Kidney (tissue), 14 donors: Measurements from ENCODE around the gene TTLL11. TPM values are rescaled to one million over a fixed set of nuclear protein-coding genes. Genes with fewer than 3 reads are reported as not detected.
A peak's percentile ranks its signal among the peaks of the same experiment; 100 is the strongest.

Experiments
- DNase-seq, 5 donors: peaks; one replicate each; pipeline ENCODE4 v3.0.0-alpha.2; 2013 to 2020
- FAIRE-seq: peaks from 2 replicates; lab custom pipeline; 2012; peaks lifted over from hg19 to GRCh38; lab: Jason Lieb, UNC
- H3K27ac ChIP-seq, 2 donors: one replicate each; pipeline ENCODE4 v1.7.0; 2013; ENCODE audit warnings: low read depth in 2 of 2, low read length in 2 of 2, inconsistent platforms in 1 of 2
- H3K27me3 ChIP-seq: one replicate; pipeline ENCODE4 v1.7.1; 2013; ENCODE audit warnings: low read length, inconsistent platforms; ENCODE audit not compliant: control insufficient read depth, insufficient read depth
- H3K36me3 ChIP-seq, 3 donors: one replicate each; pipeline versions ENCODE4 v1.7.0 to v1.7.1; 2013; ENCODE audit warnings: low read length in 3 of 3, control low read depth in 1 of 3, inconsistent platforms in 1 of 3; ENCODE audit not compliant: insufficient read depth in 3 of 3, control insufficient read depth in 2 of 3
- H3K4me1 ChIP-seq, 3 donors: one replicate each; pipeline versions ENCODE4 v1.7.0 to v1.7.1; 2013; ENCODE audit warnings: low read length in 3 of 3, inconsistent platforms in 1 of 3, low read depth in 1 of 3; ENCODE audit not compliant: control insufficient read depth in 2 of 3, insufficient read depth in 2 of 3
- H3K4me3 ChIP-seq, 3 donors: one replicate each; pipeline versions ENCODE4 v1.7.0 to v1.8.1; 2013; ENCODE audit warnings: low read length in 3 of 3, control low read depth in 1 of 3, inconsistent platforms in 1 of 3
- H3K9ac ChIP-seq, 3 donors: one replicate each; pipeline versions ENCODE4 v1.7.0 to v1.7.1; 2013; ENCODE audit warnings: low read length in 3 of 3, control low read depth in 1 of 3, inconsistent platforms in 1 of 3
- H3K9me3 ChIP-seq, 3 donors: one replicate each; pipeline versions ENCODE4 v1.7.0 to v1.7.1; 2013; ENCODE audit warnings: low read length in 3 of 3, control low read depth in 1 of 3, inconsistent platforms in 1 of 3; ENCODE audit not compliant: control insufficient read depth in 2 of 3, insufficient read depth in 1 of 3
- intact Hi-C: fragments of 100-400 bp; cut with DNase I; formaldehyde crosslinking; loops from one replicate; pipeline ENCODE4 v1.11.1; 2022
- polyA plus RNA-seq: library from polyadenylated mRNA; stranded (reverse); fragments of 350-450 nt; fragmentation: Illumina TruSeq; extraction: RNeasy Lipid Tissue Mini Kit (QIAGEN cat#74804); gene quantifications from one replicate; pipeline ENCODE4 v1.2.3, GENCODE V29; 2014; ENCODE audit warnings: low read depth, low replicate concordance; ENCODE audit not compliant: insufficient read depth
- total RNA-seq: library from RNA; stranded (reverse); fragmentation: NEBNext Ultra II Directional; extraction: Animal tissue kit (Norgen Biotek cat#: 25700); gene quantifications from one replicate; pipeline ENCODE4 v1.2.1, GENCODE V29; 2021
- TF ChIP-seq, protein P1 (sequence below): IDR thresholded peaks from 3 replicates; pipeline ENCODE4 v1.5.1; 2012; ENCODE audit warnings: mild to moderate bottlenecking, moderate library complexity, borderline replicate concordance; ENCODE audit not compliant: insufficient read depth; ENCODE audit errors: extremely low read depth
- donor health status: control.
- donor health status: control.
- donor health status: control.
- donor health status: control.
- donor health status: control.
- donor health status: DM: yes; HTN: yes; CAD: no.
- donor health status: Normal renal cell carcinoma (clear cell type).

Gene TTLL11
- total and polyA plus RNA-seq, 2 donors from 2014 or later = 2.3 to 10.0 TPM

GRCh38 chr9:121956808-121957207, 136.3 kb downstream of the TTLL11 start:
- DNase-seq (no peak), FAIRE-seq (no peak)
- H3K4me3 ChIP-seq = no peak overlapping the region
- no peak overlapping the region for H3K9ac ChIP-seq
- H3K27me3 ChIP-seq = no peaks in the 10 kb centered on the region
- H3K27ac ChIP-seq = no peak overlapping the region
- intact Hi-C loops = no loop called here
- no peaks in the 10 kb centered on the region for H3K9me3 ChIP-seq
- H3K4me1 ChIP-seq = no peaks in the 10 kb centered on the region
- TF ChIP-seq, protein P1, sequence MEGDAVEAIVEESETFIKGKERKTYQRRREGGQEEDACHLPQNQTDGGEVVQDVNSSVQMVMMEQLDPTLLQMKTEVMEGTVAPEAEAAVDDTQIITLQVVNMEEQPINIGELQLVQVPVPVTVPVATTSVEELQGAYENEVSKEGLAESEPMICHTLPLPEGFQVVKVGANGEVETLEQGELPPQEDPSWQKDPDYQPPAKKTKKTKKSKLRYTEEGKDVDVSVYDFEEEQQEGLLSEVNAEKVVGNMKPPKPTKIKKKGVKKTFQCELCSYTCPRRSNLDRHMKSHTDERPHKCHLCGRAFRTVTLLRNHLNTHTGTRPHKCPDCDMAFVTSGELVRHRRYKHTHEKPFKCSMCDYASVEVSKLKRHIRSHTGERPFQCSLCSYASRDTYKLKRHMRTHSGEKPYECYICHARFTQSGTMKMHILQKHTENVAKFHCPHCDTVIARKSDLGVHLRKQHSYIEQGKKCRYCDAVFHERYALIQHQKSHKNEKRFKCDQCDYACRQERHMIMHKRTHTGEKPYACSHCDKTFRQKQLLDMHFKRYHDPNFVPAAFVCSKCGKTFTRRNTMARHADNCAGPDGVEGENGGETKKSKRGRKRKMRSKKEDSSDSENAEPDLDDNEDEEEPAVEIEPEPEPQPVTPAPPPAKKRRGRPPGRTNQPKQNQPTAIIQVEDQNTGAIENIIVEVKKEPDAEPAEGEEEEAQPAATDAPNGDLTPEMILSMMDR = no peak
- no peaks in the 10 kb centered on the region for H3K36me3 ChIP-seq

GRCh38 chr9:121955649-121956048, 137.5 kb downstream of the TTLL11 start:
- peaks cover 0 to 3% (median 0%) of the 10 kb centered on the region in 3 donors for H3K4me1 ChIP-seq
- H3K27me3 ChIP-seq = no peaks in the 10 kb centered on the region
- H3K27ac ChIP-seq = no peak overlapping the region
- H3K4me3 ChIP-seq = no peak overlapping the region
- TF ChIP-seq, protein P1 = no peak
- FAIRE-seq = no peak
- no peaks in the 10 kb centered on the region for H3K9me3 ChIP-seq
- intact Hi-C loops = no loop called here
- H3K36me3 ChIP-seq = no peaks in the 10 kb centered on the region
- H3K9ac ChIP-seq = no peak overlapping the region
- no peak for DNase-seq

GRCh38 chr9:121954477-121955140, 138.5 kb downstream of the TTLL11 start:
- no peaks in the 10 kb centered on the region for H3K27me3 ChIP-seq
- no peaks in the 10 kb centered on the region for H3K9me3 ChIP-seq
- no peak overlapping the region for H3K27ac ChIP-seq
- H3K4me1 ChIP-seq = peaks cover 0 to 4% (median 0%) of the 10 kb centered on the region in 3 donors
- DNase-seq (peak in 2 of 5 donors; percentile 47 to 87), FAIRE-seq (no peak)
- no peaks in the 10 kb centered on the region for H3K36me3 ChIP-seq
- H3K9ac ChIP-seq = no peak overlapping the region
- H3K4me3 ChIP-seq = no peak overlapping the region
- intact Hi-C loops = no loop called here
- TF ChIP-seq, protein P1 = no peak
